ENCODE data around the gene CYTH2. TPM values are rescaled to one million over a fixed set of nuclear protein-coding genes. Genes with fewer than 3 reads are reported as not detected.

CYTH2 gene
- total RNA-seq, 3 donors from 2014 or later: 66.3 to 86.9 (median 69.3) TPM

- no peaks in the 10 kb centered on the region for H3K36me3 ChIP-seq (ENCODE audit: low read depth)
- H3K4me1 ChIP-seq (ENCODE audit: low read depth): no peaks in the 10 kb centered on the region
- no peak for DNase-seq
- intact Hi-C loops (cut with DNase I, micrococcal nuclease): no loop called here
- ATAC-seq: no peak
- H3K4me3 ChIP-seq: no peak overlapping the region
- no peaks in the 10 kb centered on the region for H3K9me3 ChIP-seq
- TF ChIP-seq, protein P1, sequence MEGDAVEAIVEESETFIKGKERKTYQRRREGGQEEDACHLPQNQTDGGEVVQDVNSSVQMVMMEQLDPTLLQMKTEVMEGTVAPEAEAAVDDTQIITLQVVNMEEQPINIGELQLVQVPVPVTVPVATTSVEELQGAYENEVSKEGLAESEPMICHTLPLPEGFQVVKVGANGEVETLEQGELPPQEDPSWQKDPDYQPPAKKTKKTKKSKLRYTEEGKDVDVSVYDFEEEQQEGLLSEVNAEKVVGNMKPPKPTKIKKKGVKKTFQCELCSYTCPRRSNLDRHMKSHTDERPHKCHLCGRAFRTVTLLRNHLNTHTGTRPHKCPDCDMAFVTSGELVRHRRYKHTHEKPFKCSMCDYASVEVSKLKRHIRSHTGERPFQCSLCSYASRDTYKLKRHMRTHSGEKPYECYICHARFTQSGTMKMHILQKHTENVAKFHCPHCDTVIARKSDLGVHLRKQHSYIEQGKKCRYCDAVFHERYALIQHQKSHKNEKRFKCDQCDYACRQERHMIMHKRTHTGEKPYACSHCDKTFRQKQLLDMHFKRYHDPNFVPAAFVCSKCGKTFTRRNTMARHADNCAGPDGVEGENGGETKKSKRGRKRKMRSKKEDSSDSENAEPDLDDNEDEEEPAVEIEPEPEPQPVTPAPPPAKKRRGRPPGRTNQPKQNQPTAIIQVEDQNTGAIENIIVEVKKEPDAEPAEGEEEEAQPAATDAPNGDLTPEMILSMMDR (IDR thresholded peaks at IDR 0.05): no peak
Measured at GRCh38 chr19:48436586-48436985, 32.6 kb upstream of the CYTH2 start.

GRCh38 chr19:48441360-48442050, 27.7 kb upstream of the CYTH2 start:
- H3K9me3 ChIP-seq: no peaks in the 10 kb centered on the region
- DNase-seq: no peak
- intact Hi-C loops (cut with DNase I, micrococcal nuclease): no loop called here
- ATAC-seq: no peak
- TF ChIP-seq, protein P1 (IDR thresholded peaks at IDR 0.05): no peak
- H3K36me3 ChIP-seq (ENCODE audit: low read depth): no peaks in the 10 kb centered on the region
- H3K4me1 ChIP-seq (ENCODE audit: low read depth): peaks cover 10% of the 10 kb centered on the region
- H3K4me3 ChIP-seq: no peak overlapping the region

GRCh38 chr19:48442116-48443035, 26.8 kb upstream of the CYTH2 start:
- no peak for ATAC-seq
- H3K36me3 ChIP-seq (ENCODE audit: low read depth): no peaks in the 10 kb centered on the region
- no peak for DNase-seq
- H3K9me3 ChIP-seq: no peaks in the 10 kb centered on the region
- TF ChIP-seq, protein P1 (IDR thresholded peaks at IDR 0.05): no peak
- peaks cover 16% of the 10 kb centered on the region for H3K4me1 ChIP-seq (ENCODE audit: low read depth)
- intact Hi-C loops (cut with DNase I, micrococcal nuclease): no loop called here
- H3K4me3 ChIP-seq: no peak overlapping the region

DNA sequence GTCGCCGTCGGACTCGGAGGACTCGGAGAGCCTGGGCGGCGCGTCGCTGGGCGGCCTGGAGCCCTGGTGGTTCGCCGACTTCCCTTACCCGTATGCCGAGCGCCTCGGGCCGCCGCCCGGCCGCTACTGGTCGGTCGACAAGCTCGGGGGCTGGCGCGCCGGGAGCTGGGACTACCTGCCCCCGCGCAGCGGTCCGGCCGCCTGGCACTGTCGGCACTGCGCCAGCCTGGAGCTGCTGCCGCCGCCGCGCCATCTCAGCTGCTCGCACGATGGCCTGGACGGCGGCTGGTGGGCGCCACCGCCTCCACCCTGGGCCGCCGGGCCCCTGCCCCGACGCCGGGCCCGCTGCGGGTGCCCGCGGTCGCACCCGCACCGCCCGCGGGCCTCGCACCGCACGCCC, 25.9 kb upstream of the CYTH2 start:
- Histone ChIP-seq H3K4me3 (no peak overlapping the region), H3K4me1 (ENCODE audit: low read depth) (peaks cover 17% of the 10 kb centered on the region), H3K36me3 (ENCODE audit: low read depth) (no peaks in the 10 kb centered on the region), H3K9me3 (no peaks in the 10 kb centered on the region)
- ATAC-seq (no peak), DNase-seq (no peak)
- TF ChIP-seq, protein P1 (IDR thresholded peaks at IDR 0.05): no peak
- intact Hi-C loops (cut with DNase I, micrococcal nuclease): no loop called here

DNA sequence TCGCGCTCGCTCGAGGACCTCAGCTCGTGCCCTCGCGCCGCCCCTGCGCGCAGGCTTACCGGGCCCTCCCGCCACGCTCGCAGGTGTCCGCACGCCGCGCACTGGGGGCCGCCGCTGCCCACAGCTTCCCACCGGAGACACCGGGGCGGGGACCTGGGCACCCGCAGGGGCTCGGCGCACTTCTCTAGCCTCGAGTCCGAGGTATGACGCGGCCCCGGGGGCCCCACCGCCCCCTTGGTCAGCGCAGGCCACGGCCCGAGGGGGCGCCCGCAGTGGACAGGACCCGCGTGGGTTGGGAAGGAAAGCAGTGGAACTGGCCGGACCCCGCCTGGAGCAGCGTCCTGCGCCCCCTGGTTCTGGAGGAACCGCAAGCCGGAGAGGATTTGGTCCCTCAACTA, 25.4 kb upstream of the CYTH2 start:
- intact Hi-C loops (cut with DNase I, micrococcal nuclease): no loop called here
- TF ChIP-seq, protein P1 (IDR thresholded peaks at IDR 0.05): no peak
- no peaks in the 10 kb centered on the region for H3K36me3 ChIP-seq (ENCODE audit: low read depth)
- H3K4me1 ChIP-seq (ENCODE audit: low read depth): peaks cover 17% of the 10 kb centered on the region
- ATAC-seq: no peak
- no peaks in the 10 kb centered on the region for H3K9me3 ChIP-seq
- no peak for DNase-seq
- H3K4me3 ChIP-seq: no peak overlapping the region
